GM23248 (cell line): ENCODE results near the gene UFD1.

Experiments
- EZH2 ChIP-seq: fragments of 200-600 bp; sonication (generic); IDR thresholded peaks from 2 replicates; pipeline ENCODE4 v1.6.1; 2018; ENCODE audit warnings: antibody characterized with exemption, mild to moderate bottlenecking; ENCODE audit not compliant: insufficient read depth, poor library complexity, severe bottlenecking
- EZH2phosphoT487 ChIP-seq: fragments of 200-600 bp; sonication (generic); IDR thresholded peaks from 2 replicates; pipeline ENCODE4 v1.6.1; 2018; ENCODE audit warnings: antibody characterized with exemption, moderate library complexity, mild to moderate bottlenecking, low read depth; ENCODE audit not compliant: insufficient read depth

- no peak for TF ChIP-seq EZH2
- no peak for TF ChIP-seq EZH2phosphoT487
Observed at GRCh38 chr22:19504900-19505734, 26.1 kb upstream of the UFD1 start.
